H1 (cell line): Measurements from ENCODE around the gene ZNF511. TPM values are rescaled to one million over a fixed set of nuclear protein-coding genes. Genes with fewer than 3 reads are reported as not detected.

Experiments
- CTCF ChIA-PET: fragments of 300-600 bp; sonication (Branson Sonifier 250); formaldehyde crosslinking; loops from one replicate; lab custom pipeline; 2021; ENCODE audit not compliant: partially characterized antibody; lab: Charles Lee
- POLR2A ChIA-PET: fragments of 300-600 bp; sonication (Branson Sonifier 250); formaldehyde crosslinking; loops from one replicate; lab custom pipeline; 2021; ENCODE audit warnings: inconsistent platforms; ENCODE audit not compliant: partially characterized antibody; lab: Charles Lee
- DNase-seq, 2 experiments: peaks; one replicate each; pipeline versions ENCODE4 v3.0.0 to v3.0.0-alpha.2; 2010 to 2022; ENCODE audit warnings: low spot score in 2 of 2, low read depth in 1 of 2, mixed read lengths in 1 of 2
- FAIRE-seq: peaks from 2 replicates; lab custom pipeline; 2011; peaks lifted over from hg19 to GRCh38; lab: Jason Lieb, UNC
- H2AFZ ChIP-seq: 2 replicates; pipeline ENCODE4 v1.8.1; 2012; ENCODE audit warnings: low read length, inconsistent platforms
- H2AK5ac ChIP-seq: 2 replicates; pipeline ENCODE4 v1.6.1; 2013; ENCODE audit warnings: low read depth, low read length
- H2BK120ac ChIP-seq: replicated peaks from 2 replicates; pipeline ENCODE3; 2013; ENCODE audit warnings: low read depth, low read length, inconsistent platforms
- H2BK12ac ChIP-seq: 2 replicates; pipeline ENCODE4 v1.6.1; 2013; ENCODE audit warnings: low read depth, low read length
- H2BK15ac ChIP-seq: 2 replicates; pipeline ENCODE4 v1.6.1; 2013; ENCODE audit warnings: low read length
- H2BK20ac ChIP-seq: 2 replicates; pipeline ENCODE4 v1.6.1; 2013; ENCODE audit warnings: low read length
- H2BK5ac ChIP-seq: 2 replicates; pipeline ENCODE4 v1.6.1; 2013; ENCODE audit warnings: low read depth, low read length
- H3K14ac ChIP-seq: 2 replicates; pipeline ENCODE4 v1.6.1; 2013; ENCODE audit warnings: inconsistent platforms; ENCODE audit not compliant: insufficient read length
- H3K18ac ChIP-seq: 2 replicates; pipeline ENCODE4 v1.6.1; 2013; ENCODE audit warnings: low read length; ENCODE audit errors: extremely low read depth
- H3K23ac ChIP-seq: 2 replicates; pipeline ENCODE4 v1.6.1; 2013; ENCODE audit warnings: inconsistent platforms; ENCODE audit not compliant: insufficient read length
- H3K23me2 ChIP-seq: 2 replicates; pipeline ENCODE4 v1.6.1; 2013; ENCODE audit warnings: low read depth, low read length
- H3K27ac ChIP-seq: 2 replicates; pipeline ENCODE4 v1.6.1; 2011; ENCODE audit warnings: low read depth, low read length, inconsistent platforms
- H3K27me3 ChIP-seq, 4 experiments: replicated peaks in 1 of 4; 1 replicate in 1 of 4; 2 replicates in 3 of 4; pipeline versions ENCODE4 v1.6.1 to v1.8.1; 2011 to 2013; ENCODE audit warnings: low read length in 3 of 4, mild to moderate bottlenecking in 3 of 4, inconsistent platforms in 2 of 4, mixed read lengths in 2 of 4, moderate library complexity in 1 of 4; ENCODE audit not compliant: control insufficient read depth in 3 of 4, insufficient read depth in 3 of 4; ENCODE audit errors: extremely low read depth in 1 of 4
- H3K36me3 ChIP-seq, 4 experiments: 2 replicates each; pipeline versions ENCODE4 v1.6.1 to v1.8.1; 2011 to 2013; ENCODE audit warnings: mild to moderate bottlenecking in 4 of 4, low read length in 3 of 4, moderate library complexity in 2 of 4, control low read depth in 1 of 4, inconsistent platforms in 1 of 4; ENCODE audit not compliant: insufficient read depth in 4 of 4, control insufficient read depth in 2 of 4
- H3K4ac ChIP-seq: replicated peaks from 2 replicates; pipeline ENCODE3; 2013; ENCODE audit warnings: low read length, low read depth, mixed read lengths, inconsistent platforms; ENCODE audit not compliant: insufficient read length
- H3K4me1 ChIP-seq, 4 experiments: replicated peaks in 1 of 4; 1 replicate in 1 of 4; 2 replicates in 3 of 4; pipeline versions ENCODE4 v1.6.1 to v1.8.1; 2011 to 2013; ENCODE audit warnings: low read length in 3 of 4, inconsistent platforms in 2 of 4, mixed read lengths in 1 of 4; ENCODE audit not compliant: insufficient read depth in 4 of 4, control insufficient read depth in 3 of 4
- H3K4me2 ChIP-seq, 2 experiments: 2 replicates each; pipeline versions ENCODE4 v1.6.1 to v1.8.1; 2011 to 2013; ENCODE audit warnings: low read depth in 2 of 2, low read length in 2 of 2, control low read depth in 1 of 2, inconsistent platforms in 1 of 2, mild to moderate bottlenecking in 1 of 2; ENCODE audit not compliant: insufficient read depth in 1 of 2
- H3K4me3 ChIP-seq, 4 experiments: fragments of 200-600, 300-600 bp in 1 of 4; sonication (generic), shearing (Covaris generic), sonication (Bioruptor Twin) in 1 of 4; 2 replicates each; pipeline versions ENCODE4 v1.5.1 to v1.8.1; 2011 to 2016; ENCODE audit warnings: low read length in 4 of 4, low read depth in 3 of 4, control low read depth in 2 of 4, inconsistent platforms in 2 of 4, mild to moderate bottlenecking in 2 of 4, mixed read lengths in 1 of 4, moderate library complexity in 1 of 4; ENCODE audit not compliant: insufficient read depth in 2 of 4; ENCODE audit errors: extremely low read depth in 1 of 4
- H3K56ac ChIP-seq: replicated peaks from 2 replicates; pipeline ENCODE3; 2013; ENCODE audit warnings: low read depth, mild to moderate bottlenecking, mixed read lengths, low read length, inconsistent platforms; ENCODE audit not compliant: insufficient read length
- H3K79me1 ChIP-seq: 2 replicates; pipeline ENCODE4 v1.6.1; 2013; ENCODE audit warnings: low read depth, low read length, control low read depth
- H3K79me2 ChIP-seq, 2 experiments: 2 replicates each; pipeline versions ENCODE4 v1.6.1 to v1.8.1; 2012 to 2013; ENCODE audit warnings: low read length in 2 of 2, mild to moderate bottlenecking in 2 of 2, inconsistent platforms in 1 of 2; ENCODE audit not compliant: insufficient read depth in 2 of 2, control insufficient read depth in 1 of 2
- H3K9ac ChIP-seq, 4 experiments: replicated peaks in 1 of 4; 1 replicate in 1 of 4; 2 replicates in 3 of 4; pipeline versions ENCODE4 v1.6.1 to v1.8.1; 2011 to 2013; ENCODE audit warnings: low read depth in 3 of 4, low read length in 3 of 4, control low read depth in 2 of 4, mild to moderate bottlenecking in 2 of 4, moderate library complexity in 2 of 4, inconsistent platforms in 1 of 4; ENCODE audit errors: extremely low read depth in 1 of 4
- H3K9me3 ChIP-seq, 2 experiments: 2 replicates each; pipeline versions ENCODE4 v1.6.1 to v1.8.1; 2012 to 2013; ENCODE audit warnings: mild to moderate bottlenecking in 2 of 2, moderate library complexity in 2 of 2, control low read depth in 1 of 2, inconsistent platforms in 1 of 2, low read depth in 1 of 2, low read length in 1 of 2, mixed read lengths in 1 of 2; ENCODE audit not compliant: insufficient read depth in 2 of 2
- H4K20me1 ChIP-seq, 2 experiments: replicated peaks in 1 of 2; 2 replicates each; pipeline versions ENCODE3 to v1.8.1; 2011 to 2013; ENCODE audit warnings: inconsistent platforms in 2 of 2, low read length in 2 of 2, mild to moderate bottlenecking in 1 of 2; ENCODE audit not compliant: insufficient read depth in 2 of 2, control insufficient read depth in 1 of 2
- H4K5ac ChIP-seq: 2 replicates; pipeline ENCODE4 v1.6.1; 2013; ENCODE audit warnings: low read length, low read depth, mixed read lengths, inconsistent platforms; ENCODE audit not compliant: insufficient read length
- H4K8ac ChIP-seq: 2 replicates; pipeline ENCODE4 v1.8.0; 2013; ENCODE audit warnings: mild to moderate bottlenecking, moderate library complexity, low read length, inconsistent platforms; ENCODE audit not compliant: insufficient read depth; ENCODE audit errors: extremely low read depth
- H4K91ac ChIP-seq: replicated peaks from 2 replicates; pipeline ENCODE3; 2013; ENCODE audit warnings: low read length, mixed read lengths, inconsistent platforms; ENCODE audit not compliant: insufficient read length
- WGBS, 2 experiments: shearing (Covaris generic) in 1 of 2; methylation state at CpG; one replicate each; pipeline versions ENCODE4 v1.1.6 to v1.1.7; 2013 to 2015; ENCODE audit warnings: low lambda C conversion rate in 2 of 2, mixed read lengths in 2 of 2, inconsistent platforms in 1 of 2, low coverage in 1 of 2, missing lambda C conversion rate in 1 of 2; ENCODE audit not compliant: insufficient replicate concordance in 2 of 2, insufficient coverage in 1 of 2, insufficient read length in 1 of 2; ENCODE audit errors: extremely low coverage in 1 of 2, missing lambda C conversion rate in 1 of 2; 5-methylcytosine and 5-hydroxymethylcytosine counted together
- polyA plus RNA-seq, 7 experiments: library from polyadenylated mRNA; depleted of rRNA in 3 of 7; stranded (reverse) in 5 of 7; unstranded in 2 of 7; fragments of >200 nt in 5 of 7; fragments of 200-250 nt in 2 of 7; gene quantifications; 1 replicate in 5 of 7; 2 replicates in 1 of 7; 4 replicates in 1 of 7; pipeline versions ENCODE4 v1.2.1 to v1.2.3, GENCODE V29; 2011 to 2013; ENCODE audit warnings: missing spikeins in 2 of 7, mixed read lengths in 2 of 7
- total RNA-seq: library from RNA; stranded (reverse); fragmentation: NEBNext Ultra II Directional; extraction: Animal tissue kit (Norgen Biotek cat#: 25700); gene quantifications from 2 replicates; pipeline ENCODE4 v1.2.1, GENCODE V29; 2021

Gene ZNF511
- total and polyA plus RNA-seq, 2 of the 8 experiments (the other 6 are each of a cell fraction or from before 2014, with no cell fraction given) = 55.4 to 71.7 TPM

GRCh38 chr10:133306941-133307379 lies 1.8 kb upstream of the ZNF511 start:
- Histone ChIP-seq H3K23ac (no peak overlapping the region), H3K9ac (peak overlapping the region in 1 of 4 experiments; percentile 43; a peak in 1 of 7 replicates), H3K9me3 (no peaks in the 10 kb centered on the region), H2BK15ac (no peak overlapping the region), H3K79me1 (peaks cover 30% of the 10 kb centered on the region), H3K56ac (no peak overlapping the region), H2BK5ac (no peak overlapping the region), H4K20me1 (peaks cover 6 to 20% of the 10 kb centered on the region in 2 experiments), H3K4me3 (peak overlapping the region in 1 of 4 experiments; percentile 84; a peak in 1 of 8 replicates), H4K5ac (no peak overlapping the region), H3K18ac (no peak overlapping the region), H3K23me2 (peaks cover 9% of the 10 kb centered on the region; the same call in 1 of the 2 replicates), H3K4me2 (peak overlapping the region; percentile 85 to 88; a peak in 1 of 4 replicates), H2BK12ac (no peak overlapping the region), H3K4ac (no peak overlapping the region), H4K91ac (peak overlapping the region; percentile 17), H3K14ac (no peak overlapping the region), H3K36me3 (peaks cover 3 to 20% (median 6%) of the 10 kb centered on the region in 4 experiments; a peak in 7 of 8 replicates), H4K8ac (no peak overlapping the region), H2BK120ac (no peak overlapping the region), H2AFZ (no peak overlapping the region), H3K4me1 (peaks cover 0 to 6% (median 4%) of the 10 kb centered on the region in 4 experiments; a peak in 4 of 7 replicates), H3K27me3 (no peaks in the 10 kb centered on the region), H3K27ac (no peak overlapping the region), H2BK20ac (no peak overlapping the region), H2AK5ac (no peak overlapping the region), H3K79me2 (peaks cover 3 to 44% of the 10 kb centered on the region in 2 experiments; a peak in 3 of 4 replicates)
- ChIA-PET CTCF (interaction anchor here (0.6 to 3.0 kb wide), 20 partner anchors 10 to 697 kb away, joined by 3 to 24 read pairs (median 3); partner anchors contain the start of gene VENTX), POLR2A (interaction anchor here (1.1 to 1.4 kb wide), 5 partner anchors 12 to 89 kb away, joined by 3 to 4 read pairs (median 3); partner anchors contain the start of gene FUOM)
- FAIRE-seq (no peak), DNase-seq (no peak)
- WGBS, 2 experiments = 94% methylated on average over 17 of the region's 17 CpGs; no CpG with 5 or more reads in 1 of the 2 experiments
